ENCODE measurements around the gene TATDN2.
A peak's percentile ranks its signal among the peaks of the same experiment; 100 is the strongest.

The TATDN2 gene

GRCh38 chr3:10226293-10226692 lies 22.0 kb upstream of the TATDN2 start:
- H3K14ac ChIP-seq (ENCODE audit: low read length): no peak overlapping the region
- H4K8ac ChIP-seq (ENCODE audit: low read depth, low read length): no peak overlapping the region
- no peak overlapping the region for H3K18ac ChIP-seq (ENCODE audit: low read length)
- H3K9ac ChIP-seq (ENCODE audit: low read length): no peak overlapping the region
- no peak for DNase-seq
- no peak overlapping the region for H3K4me3 ChIP-seq (ENCODE audit: low read depth, low read length)
- no peaks in the 10 kb centered on the region for H3K79me2 ChIP-seq (ENCODE audit: control insufficient read depth, insufficient read depth, low read length, poor library complexity)
- no peaks in the 10 kb centered on the region for H3K4me1 ChIP-seq (ENCODE audit: control insufficient read depth in 1 of 2, insufficient read depth in 2 of 2, low read length in 2 of 2)
- no peak overlapping the region for H3K4ac ChIP-seq (ENCODE audit: low read depth, low read length)
- no peaks in the 10 kb centered on the region for H3K9me3 ChIP-seq (ENCODE audit: insufficient read depth, low read depth, low read length)
- peaks cover 0 to 3% of the 10 kb centered on the region in 2 experiments for H3K36me3 ChIP-seq (ENCODE audit: control insufficient read depth in 1 of 2, insufficient read depth in 2 of 2, low read length in 2 of 2)
- no peak overlapping the region for H2AFZ ChIP-seq (ENCODE audit: insufficient read depth, low read length, poor library complexity)
- no peak overlapping the region for H3K27ac ChIP-seq (ENCODE audit: low read depth, low read length)
- H4K12ac ChIP-seq (ENCODE audit: low read depth, low read length): no peak overlapping the region
- no peak overlapping the region for H2BK12ac ChIP-seq (ENCODE audit: low read length)
- H3K4me2 ChIP-seq (ENCODE audit: low read length): no peak overlapping the region
- no peak overlapping the region for H2BK120ac ChIP-seq (ENCODE audit: insufficient read depth, low read length, poor library complexity)
- H3K27me3 ChIP-seq (ENCODE audit: insufficient read depth, low read length): no peaks in the 10 kb centered on the region
- no CpG with 5 or more reads among the region's 10 CpGs for WGBS (ENCODE audit: extremely low coverage, insufficient coverage, insufficient read length)
- no peaks in the 10 kb centered on the region for H3K79me1 ChIP-seq (ENCODE audit: low read length)
- no peak overlapping the region for H2AK5ac ChIP-seq (ENCODE audit: low read length)
- no peak overlapping the region for H4K91ac ChIP-seq (ENCODE audit: low read depth, low read length)
- no peak overlapping the region for H3K23ac ChIP-seq (ENCODE audit: low read length)
- H2BK5ac ChIP-seq (ENCODE audit: low read depth, low read length, poor library complexity): no peak overlapping the region

GRCh38 chr3:10228248-10228950 lies 19.9 kb upstream of the TATDN2 start:
- Histone ChIP-seq H2BK5ac (ENCODE audit: low read depth, low read length, poor library complexity) (no peak overlapping the region), H3K14ac (ENCODE audit: low read length) (no peak overlapping the region)
- no CpG with 5 or more reads among the region's 4 CpGs for WGBS (ENCODE audit: extremely low coverage, insufficient coverage, insufficient read length)

GRCh38 chr3:10229576-10229975 lies 18.7 kb upstream of the TATDN2 start:
- Histone ChIP-seq H3K36me3 (ENCODE audit: control insufficient read depth in 1 of 2, insufficient read depth in 2 of 2, low read length in 2 of 2) (peaks cover 0 to 2% of the 10 kb centered on the region in 2 experiments), H2BK5ac (ENCODE audit: low read depth, low read length, poor library complexity) (no peak overlapping the region), H2BK120ac (ENCODE audit: insufficient read depth, low read length, poor library complexity) (no peak overlapping the region), H2AK5ac (ENCODE audit: low read length) (no peak overlapping the region), H3K9ac (ENCODE audit: low read length) (no peak overlapping the region), H4K91ac (ENCODE audit: low read depth, low read length) (no peak overlapping the region), H2AFZ (ENCODE audit: insufficient read depth, low read length, poor library complexity) (no peak overlapping the region), H3K27me3 (ENCODE audit: insufficient read depth, low read length) (no peaks in the 10 kb centered on the region), H3K4ac (ENCODE audit: low read depth, low read length) (no peak overlapping the region), H3K4me1 (ENCODE audit: control insufficient read depth in 1 of 2, insufficient read depth in 2 of 2, low read length in 2 of 2) (no peaks in the 10 kb centered on the region), H4K12ac (ENCODE audit: low read depth, low read length) (no peak overlapping the region), H2BK12ac (ENCODE audit: low read length) (no peak overlapping the region), H3K27ac (ENCODE audit: low read depth, low read length) (no peak overlapping the region), H3K79me1 (ENCODE audit: low read length) (no peaks in the 10 kb centered on the region), H3K4me3 (ENCODE audit: low read depth, low read length) (no peak overlapping the region), H3K14ac (ENCODE audit: low read length) (no peak overlapping the region), H3K4me2 (ENCODE audit: low read length) (no peak overlapping the region), H3K18ac (ENCODE audit: low read length) (no peak overlapping the region), H3K79me2 (ENCODE audit: control insufficient read depth, insufficient read depth, low read length, poor library complexity) (no peaks in the 10 kb centered on the region), H3K23ac (ENCODE audit: low read length) (no peak overlapping the region), H4K8ac (ENCODE audit: low read depth, low read length) (no peak overlapping the region), H3K9me3 (ENCODE audit: insufficient read depth, low read depth, low read length) (no peaks in the 10 kb centered on the region)
- no CpG with 5 or more reads among the region's 7 CpGs for WGBS (ENCODE audit: extremely low coverage, insufficient coverage, insufficient read length)
- DNase-seq: no peak

More at GRCh38 chr3:10228248-10228950, 19.9 kb upstream of the TATDN2 start:
- H3K23ac ChIP-seq (ENCODE audit: low read length): no peak overlapping the region
- no peak overlapping the region for H3K9ac ChIP-seq (ENCODE audit: low read length)
- no peak overlapping the region for H3K18ac ChIP-seq (ENCODE audit: low read length)
- no peak overlapping the region for H3K4me3 ChIP-seq (ENCODE audit: low read depth, low read length)
- no peak overlapping the region for H3K4me2 ChIP-seq (ENCODE audit: low read length)
- H4K91ac ChIP-seq (ENCODE audit: low read depth, low read length): no peak overlapping the region
- no peak overlapping the region for H3K4ac ChIP-seq (ENCODE audit: low read depth, low read length)
- no peak overlapping the region for H2BK120ac ChIP-seq (ENCODE audit: insufficient read depth, low read length, poor library complexity)
- H2AK5ac ChIP-seq (ENCODE audit: low read length): no peak overlapping the region
- H3K27me3 ChIP-seq (ENCODE audit: insufficient read depth, low read length): no peaks in the 10 kb centered on the region
- no peaks in the 10 kb centered on the region for H3K9me3 ChIP-seq (ENCODE audit: insufficient read depth, low read depth, low read length)
- H3K79me1 ChIP-seq (ENCODE audit: low read length): no peaks in the 10 kb centered on the region
- no peaks in the 10 kb centered on the region for H3K36me3 ChIP-seq (ENCODE audit: control insufficient read depth in 1 of 2, insufficient read depth in 2 of 2, low read length in 2 of 2)
- no peaks in the 10 kb centered on the region for H3K79me2 ChIP-seq (ENCODE audit: control insufficient read depth, insufficient read depth, low read length, poor library complexity)
- no peak overlapping the region for H2AFZ ChIP-seq (ENCODE audit: insufficient read depth, low read length, poor library complexity)
- peak; percentile 29 to 31 for DNase-seq
- H4K12ac ChIP-seq (ENCODE audit: low read depth, low read length): no peak overlapping the region
- H3K27ac ChIP-seq (ENCODE audit: low read depth, low read length): no peak overlapping the region
- no peak overlapping the region for H4K8ac ChIP-seq (ENCODE audit: low read depth, low read length)
- H2BK12ac ChIP-seq (ENCODE audit: low read length): no peak overlapping the region
- no peaks in the 10 kb centered on the region for H3K4me1 ChIP-seq (ENCODE audit: control insufficient read depth in 1 of 2, insufficient read depth in 2 of 2, low read length in 2 of 2)

- Histone ChIP-seq H2AFZ (ENCODE audit: insufficient read depth, low read length, poor library complexity) (no peak overlapping the region), H3K9ac (ENCODE audit: low read length) (no peak overlapping the region), H3K9me3 (ENCODE audit: insufficient read depth, low read depth, low read length) (peaks cover 3% of the 10 kb centered on the region), H4K12ac (ENCODE audit: low read depth, low read length) (no peak overlapping the region), H3K14ac (ENCODE audit: low read length) (no peak overlapping the region), H3K79me2 (ENCODE audit: control insufficient read depth, insufficient read depth, low read length, poor library complexity) (no peaks in the 10 kb centered on the region), H2BK120ac (ENCODE audit: insufficient read depth, low read length, poor library complexity) (no peak overlapping the region), H3K18ac (ENCODE audit: low read length) (no peak overlapping the region), H3K4me2 (ENCODE audit: low read length) (no peak overlapping the region), H3K27ac (ENCODE audit: low read depth, low read length) (no peak overlapping the region), H3K79me1 (ENCODE audit: low read length) (no peaks in the 10 kb centered on the region), H4K8ac (ENCODE audit: low read depth, low read length) (no peak overlapping the region), H4K91ac (ENCODE audit: low read depth, low read length) (no peak overlapping the region), H2BK12ac (ENCODE audit: low read length) (no peak overlapping the region), H3K4ac (ENCODE audit: low read depth, low read length) (no peak overlapping the region), H3K4me1 (ENCODE audit: control insufficient read depth in 1 of 2, insufficient read depth in 2 of 2, low read length in 2 of 2) (no peaks in the 10 kb centered on the region), H3K23ac (ENCODE audit: low read length) (no peak overlapping the region), H3K4me3 (ENCODE audit: low read depth, low read length) (no peak overlapping the region), H3K36me3 (ENCODE audit: control insufficient read depth in 1 of 2, insufficient read depth in 2 of 2, low read length in 2 of 2) (peaks cover 0 to 2% of the 10 kb centered on the region in 2 experiments), H3K27me3 (ENCODE audit: insufficient read depth, low read length) (no peaks in the 10 kb centered on the region), H2BK5ac (ENCODE audit: low read depth, low read length, poor library complexity) (no peak overlapping the region), H2AK5ac (ENCODE audit: low read length) (no peak overlapping the region)
- no CpG with 5 or more reads among the region's 7 CpGs for WGBS (ENCODE audit: extremely low coverage, insufficient coverage, insufficient read length)
- DNase-seq: peak in 1 of 2 donors; percentile 32
Observed at GRCh38 chr3:10232137-10232536, 16.1 kb upstream of the TATDN2 start.
